ENCODE results near the gene AP5S1.

Gene AP5S1

GRCh38 chr20:3869839-3870634 lies 49.7 kb downstream of the AP5S1 start:
- no peak overlapping the region for H2AFZ ChIP-seq (ENCODE audit: low read depth, low read length)
- H3K36me3 ChIP-seq (ENCODE audit: insufficient read depth, low read length), result peaks cover 44% of the 10 kb centered on the region
- no peaks in the 10 kb centered on the region for H3K9me3 ChIP-seq (ENCODE audit: low read length)
- no peak overlapping the region for H3K4me3 ChIP-seq (ENCODE audit: low read length)
- H3K4me1 ChIP-seq (ENCODE audit: insufficient read depth, low read length), result no peaks in the 10 kb centered on the region
- no peaks in the 10 kb centered on the region for H3K27me3 ChIP-seq (ENCODE audit: insufficient read depth, low read length)

DNA sequence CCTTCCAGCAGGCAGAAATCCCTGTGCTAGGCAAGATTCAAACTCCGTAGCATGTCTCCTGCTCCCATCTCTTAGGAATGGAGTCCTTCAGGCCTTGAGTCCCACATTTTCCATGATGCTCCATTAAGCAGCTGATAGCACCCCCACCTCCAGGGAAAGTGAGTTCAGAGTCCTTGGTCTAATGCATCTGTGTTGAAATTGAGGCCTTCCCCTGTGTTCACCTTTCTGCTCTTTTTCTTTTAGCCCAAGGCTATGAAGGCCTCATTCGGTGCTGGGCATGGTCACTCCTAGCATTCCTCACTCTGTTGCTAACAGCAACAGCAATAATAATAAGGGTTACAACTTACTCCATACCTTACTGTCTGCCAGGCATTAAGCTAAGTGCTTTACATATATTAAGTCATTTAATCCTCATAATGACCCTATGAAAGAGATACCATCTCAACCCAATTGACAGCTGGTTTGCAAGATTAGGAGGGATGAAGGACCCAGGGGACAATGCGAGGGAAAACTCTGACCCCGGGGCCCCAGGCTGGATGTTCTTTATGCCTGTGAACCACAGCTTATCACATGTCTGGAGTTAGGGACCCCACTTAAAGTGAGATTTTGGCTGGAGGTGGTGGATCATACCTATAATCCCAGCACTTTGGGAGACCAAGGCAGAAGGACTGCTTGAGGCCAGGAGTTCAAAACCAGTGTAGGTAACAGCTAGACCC lies 51.4 kb downstream of the AP5S1 start:
- Histone ChIP-seq H3K4me3 (ENCODE audit: low read length) (no peak overlapping the region), H3K36me3 (ENCODE audit: insufficient read depth, low read length) (peaks cover 34% of the 10 kb centered on the region), H3K27me3 (ENCODE audit: insufficient read depth, low read length) (no peaks in the 10 kb centered on the region), H2AFZ (ENCODE audit: low read depth, low read length) (no peak overlapping the region), H3K9me3 (ENCODE audit: low read length) (no peaks in the 10 kb centered on the region), H3K4me1 (ENCODE audit: insufficient read depth, low read length) (no peaks in the 10 kb centered on the region)

- no peak overlapping the region for H2AFZ ChIP-seq (ENCODE audit: low read depth, low read length)
- peaks cover 24% of the 10 kb centered on the region for H3K36me3 ChIP-seq (ENCODE audit: insufficient read depth, low read length)
- H3K27me3 ChIP-seq (ENCODE audit: insufficient read depth, low read length), result no peaks in the 10 kb centered on the region
- H3K9me3 ChIP-seq (ENCODE audit: low read length), result no peaks in the 10 kb centered on the region
- H3K4me3 ChIP-seq (ENCODE audit: low read length), result no peak overlapping the region
- no peaks in the 10 kb centered on the region for H3K4me1 ChIP-seq (ENCODE audit: insufficient read depth, low read length)
Observed at GRCh38 chr20:3873507-3873906, 53.2 kb downstream of the AP5S1 start.

GRCh38 chr20:3874194-3874844 lies 54.0 kb downstream of the AP5S1 start:
- no peak overlapping the region for H3K4me3 ChIP-seq (ENCODE audit: low read length)
- H3K9me3 ChIP-seq (ENCODE audit: low read length), result no peaks in the 10 kb centered on the region
- no peaks in the 10 kb centered on the region for H3K4me1 ChIP-seq (ENCODE audit: insufficient read depth, low read length)
- no peaks in the 10 kb centered on the region for H3K27me3 ChIP-seq (ENCODE audit: insufficient read depth, low read length)
- no peak overlapping the region for H2AFZ ChIP-seq (ENCODE audit: low read depth, low read length)
- peaks cover 24% of the 10 kb centered on the region for H3K36me3 ChIP-seq (ENCODE audit: insufficient read depth, low read length)

- Histone ChIP-seq H3K4me1 (ENCODE audit: insufficient read depth, low read length) (no peaks in the 10 kb centered on the region), H3K4me3 (ENCODE audit: low read length) (no peak overlapping the region), H3K9me3 (ENCODE audit: low read length) (no peaks in the 10 kb centered on the region), H2AFZ (ENCODE audit: low read depth, low read length) (no peak overlapping the region), H3K36me3 (ENCODE audit: insufficient read depth, low read length) (peaks cover 24% of the 10 kb centered on the region), H3K27me3 (ENCODE audit: insufficient read depth, low read length) (no peaks in the 10 kb centered on the region)
Observed at GRCh38 chr20:3875378-3875974, 55.1 kb downstream of the AP5S1 start.

DNA sequence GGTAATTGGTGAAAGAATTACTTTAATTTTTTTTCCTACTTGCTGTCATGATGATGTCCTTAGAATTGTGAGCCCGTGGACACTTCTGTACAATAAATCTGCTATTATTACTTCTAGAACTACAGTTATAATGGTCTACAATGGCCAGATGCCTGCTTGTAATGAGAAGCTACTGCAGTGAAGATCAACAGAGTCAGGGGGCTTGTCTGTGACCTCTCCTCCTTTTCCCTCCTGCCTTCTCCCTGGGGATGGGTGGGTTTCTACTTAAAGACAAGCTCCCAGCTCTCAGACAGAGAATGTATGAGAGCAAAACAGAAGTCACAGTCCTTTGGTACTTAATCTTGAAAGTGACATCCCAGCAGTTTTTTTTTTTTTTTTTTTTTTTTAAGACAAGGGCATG lies 55.7 kb downstream of the AP5S1 start:
- Histone ChIP-seq H3K4me1 (ENCODE audit: insufficient read depth, low read length) (no peaks in the 10 kb centered on the region), H3K27me3 (ENCODE audit: insufficient read depth, low read length) (no peaks in the 10 kb centered on the region), H2AFZ (ENCODE audit: low read depth, low read length) (no peak overlapping the region), H3K4me3 (ENCODE audit: low read length) (no peak overlapping the region), H3K9me3 (ENCODE audit: low read length) (no peaks in the 10 kb centered on the region), H3K36me3 (ENCODE audit: insufficient read depth, low read length) (peaks cover 24% of the 10 kb centered on the region)

DNA sequence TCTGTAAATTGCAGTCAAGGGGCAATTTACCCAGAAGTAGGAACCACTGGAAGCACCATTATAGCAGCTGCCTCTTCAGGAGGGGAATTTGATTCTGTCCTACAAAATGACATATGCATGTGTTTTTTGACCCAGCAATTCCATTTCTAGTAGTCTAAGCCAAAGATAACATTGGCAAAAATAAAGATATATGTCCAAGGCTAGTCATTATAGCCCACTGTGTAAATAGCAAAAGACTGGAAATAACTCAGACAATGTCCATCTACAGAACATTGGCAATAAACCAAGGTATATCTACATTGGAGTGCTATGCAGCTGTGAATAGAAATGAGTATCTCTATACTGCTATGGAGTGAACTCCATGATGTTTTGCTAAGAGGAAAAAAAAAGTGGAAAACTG lies 56.3 kb downstream of the AP5S1 start:
- no peak overlapping the region for H3K4me3 ChIP-seq (ENCODE audit: low read length)
- H3K27me3 ChIP-seq (ENCODE audit: insufficient read depth, low read length), result no peaks in the 10 kb centered on the region
- no peaks in the 10 kb centered on the region for H3K9me3 ChIP-seq (ENCODE audit: low read length)
- no peak overlapping the region for H2AFZ ChIP-seq (ENCODE audit: low read depth, low read length)
- H3K36me3 ChIP-seq (ENCODE audit: insufficient read depth, low read length), result peaks cover 24% of the 10 kb centered on the region
- H3K4me1 ChIP-seq (ENCODE audit: insufficient read depth, low read length), result no peaks in the 10 kb centered on the region
